GM12878 (cell line): ENCODE results near the gene FUT8. TPM values are rescaled to one million over a fixed set of nuclear protein-coding genes. Genes with fewer than 3 reads are reported as not detected.

ENCODE experiments used
- ATAC-seq: fragments of 200-7000 bp; cut with Tn5 transposase; 3 replicates; pipeline ENCODE4 v1.9.1; 2020; ENCODE audit warnings: mild to moderate bottlenecking, moderate library complexity
- BruUV-seq: library from RNA; stranded (reverse); fragments of 400-500 nt; replicated peaks from 2 replicates; lab custom pipeline; 2021; lab: Mats Ljungman, UMichigan
- CTCF ChIA-PET: fragments of 300-600 bp; sonication (Branson Sonifier 250); formaldehyde crosslinking; extraction: SDS; loops from one replicate; lab custom pipeline; 2021; ENCODE audit warnings: inconsistent platforms; lab: Yijun Ruan, JAX
- POLR2A ChIA-PET: fragments of 350-600 bp; formaldehyde crosslinking; extraction: SDS; loops from one replicate; lab custom pipeline; 2021; ENCODE audit warnings: inconsistent platforms; lab: Charles Lee
- RAD21 ChIA-PET: fragments of 300-600 bp; sonication (Branson Sonifier 250); formaldehyde crosslinking; loops from one replicate; lab custom pipeline; 2023; ENCODE audit warnings: antibody characterized with exemption; ENCODE audit not compliant: unreplicated experiment; lab: Charles Lee
- SMC1A ChIA-PET: fragments of 300-600 bp; sonication (Branson Sonifier 250); formaldehyde crosslinking; loops from one replicate; lab custom pipeline; 2023; ENCODE audit not compliant: unreplicated experiment, uncharacterized antibody; lab: Charles Lee
- DNase-seq: peaks from one replicate; pipeline ENCODE4 v3.0.0-alpha.2; 2011; ENCODE audit warnings: low read depth, low spot score
- FAIRE-seq: peaks from 3 replicates; lab custom pipeline; 2011; peaks lifted over from hg19 to GRCh38; lab: Jason Lieb, UNC
- H2AFZ ChIP-seq: 2 replicates; pipeline ENCODE4 v1.6.0; 2011; ENCODE audit warnings: low read depth, low read length, control low read depth; ENCODE audit not compliant: control insufficient read depth
- H3K27ac ChIP-seq: 2 replicates; pipeline ENCODE4 v1.5.1; 2011; ENCODE audit warnings: control low read depth; ENCODE audit not compliant: control insufficient read depth, insufficient read depth
- H3K27me3 ChIP-seq, 2 experiments: replicated peaks in 1 of 2; 2 replicates each; pipeline versions ENCODE4 v1.6.0 to v1.6.1; 2011; ENCODE audit warnings: low read length in 1 of 2; ENCODE audit not compliant: control insufficient read depth in 2 of 2, insufficient read depth in 2 of 2
- H3K36me3 ChIP-seq, 2 experiments: 2 replicates each; pipeline ENCODE4 v1.5.1; 2011; ENCODE audit warnings: low read length in 1 of 2; ENCODE audit not compliant: control insufficient read depth in 2 of 2, insufficient read depth in 2 of 2
- H3K4me1 ChIP-seq: 2 replicates; pipeline ENCODE4 v1.6.1; 2011; ENCODE audit warnings: mild to moderate bottlenecking, low read length, moderate library complexity, mixed read lengths; ENCODE audit not compliant: control insufficient read depth, insufficient read depth
- H3K4me2 ChIP-seq: 2 replicates; pipeline ENCODE4 v1.6.0; 2011; ENCODE audit warnings: control low read depth; ENCODE audit not compliant: control insufficient read depth, insufficient read depth
- H3K4me3 ChIP-seq: fragments of 200-600 bp; sonication (generic); 2 replicates; pipeline ENCODE4 v1.5.1; 2016
- H3K79me2 ChIP-seq: 2 replicates; pipeline ENCODE4 v1.6.0; 2011; ENCODE audit warnings: low read length; ENCODE audit not compliant: control insufficient read depth, insufficient read depth
- H3K9ac ChIP-seq: 2 replicates; pipeline ENCODE4 v1.8.0; 2011; ENCODE audit warnings: low read length, control low read depth, mixed read lengths; ENCODE audit not compliant: control insufficient read depth, insufficient read depth
- H3K9me3 ChIP-seq: replicated peaks from 3 replicates; pipeline ENCODE4 v1.5.1; 2011; ENCODE audit warnings: mild to moderate bottlenecking, low read length; ENCODE audit not compliant: control insufficient read depth, insufficient read depth
- H4K20me1 ChIP-seq: 2 replicates; pipeline ENCODE4 v1.6.0; 2011; ENCODE audit not compliant: control insufficient read depth, insufficient read depth
- BCL11A ChIP-seq: IDR thresholded peaks from 2 replicates; pipeline ENCODE4 v1.6.1; 2011; ENCODE audit warnings: low read depth, low read length
- CBFB ChIP-seq: IDR thresholded peaks from 2 replicates; pipeline ENCODE4 v1.6.1; 2016; ENCODE audit warnings: antibody characterized with exemption, low read depth
- EGR1 ChIP-seq, 2 experiments: IDR thresholded peaks; 1 replicate in 1 of 2; 2 replicates in 1 of 2; pipeline ENCODE4 v1.6.1; 2011 to 2012; ENCODE audit warnings: low read depth in 2 of 2, low read length in 2 of 2, borderline replicate concordance in 1 of 2, mild to moderate bottlenecking in 1 of 2, moderate library complexity in 1 of 2
- FOXM1 ChIP-seq: IDR thresholded peaks from 2 replicates; pipeline ENCODE4 v1.6.1; 2012; ENCODE audit warnings: low read depth, mild to moderate bottlenecking, inconsistent platforms, low read length, moderate library complexity
- KLF5 ChIP-seq: fragments of 450-650 bp; IDR thresholded peaks from 2 replicates; pipeline ENCODE4 v1.6.1; 2014; ENCODE audit warnings: mild to moderate bottlenecking; ENCODE audit not compliant: partially characterized antibody
- MXI1 ChIP-seq: fragments of 150-350 bp; IDR thresholded peaks from 2 replicates; pipeline ENCODE4 v1.6.1; 2011; ENCODE audit warnings: low read depth, mild to moderate bottlenecking, inconsistent platforms, low read length, improper control_type of control experiment
- RCOR1 ChIP-seq: conservative IDR thresholded peaks from 2 replicates; pipeline ENCODE4 v1.6.1; 2012; ENCODE audit warnings: low read depth, low read length, improper control_type of control experiment
- SIX5 ChIP-seq: IDR thresholded peaks from 2 replicates; pipeline ENCODE4 v1.6.1; 2011; ENCODE audit warnings: mild to moderate bottlenecking, low read depth, low read length, moderate library complexity; ENCODE audit not compliant: severe bottlenecking
- TARDBP ChIP-seq: IDR thresholded peaks from 2 replicates; pipeline ENCODE4 v1.6.1; 2016; ENCODE audit warnings: borderline replicate concordance
- in situ Hi-C: fragments of 300-500 bp; cut with MboI; formaldehyde crosslinking; loops from 9 replicates; pipeline ENCODE4 v1.14.3; 2018; ENCODE audit warnings: mixed read lengths
- intact Hi-C: fragments of 100-400 bp; cut with micrococcal nuclease; formaldehyde crosslinking; loops from one replicate; pipeline ENCODE4 v1.14.2; 2022; ENCODE audit not compliant: unreplicated experiment
- polyA plus RNA-seq, 11 experiments: library from polyadenylated mRNA; depleted of rRNA in 4 of 11; unstranded in 6 of 11; stranded (reverse) in 5 of 11; fragments of >200 nt; fragmentation: Nextera tagmentation in 4 of 11; fragmentation: Illumina TruSeq in 1 of 11; extraction: Ambion mirVana in 4 of 11; extraction: Trizol in 1 of 11; gene quantifications; 1 replicate in 1 of 11; 2 replicates in 10 of 11; pipeline versions ENCODE4 v1.2.1 to v1.2.3, GENCODE V29; 2011 to 2016; ENCODE audit warnings: inconsistent platforms in 2 of 11, missing spikeins in 2 of 11, low read depth in 1 of 11
- total RNA-seq, 4 experiments: library from RNA; depleted of rRNA in 3 of 4; stranded (reverse); fragments of >200 nt in 3 of 4; fragmentation: Illumina TruSeq in 1 of 4; extraction: Trizol in 1 of 4; gene quantifications; 2 replicates each; pipeline versions ENCODE4 v1.2.1 to v1.2.3, GENCODE V29; 2013 to 2021
- TF ChIP-seq, protein P1 (sequence below): fragments of 450-650 bp; IDR thresholded peaks from 2 replicates; pipeline ENCODE4 v1.6.1; 2018; ENCODE audit warnings: borderline replicate concordance, mild to moderate bottlenecking; ENCODE audit not compliant: partially characterized antibody

The FUT8 gene
- total and polyA plus RNA-seq, 10 of the 15 experiments (the other 5 are each of a cell fraction or from before 2014, with no cell fraction given) = 21.3 to 106 (median 66.3) TPM

DNA sequence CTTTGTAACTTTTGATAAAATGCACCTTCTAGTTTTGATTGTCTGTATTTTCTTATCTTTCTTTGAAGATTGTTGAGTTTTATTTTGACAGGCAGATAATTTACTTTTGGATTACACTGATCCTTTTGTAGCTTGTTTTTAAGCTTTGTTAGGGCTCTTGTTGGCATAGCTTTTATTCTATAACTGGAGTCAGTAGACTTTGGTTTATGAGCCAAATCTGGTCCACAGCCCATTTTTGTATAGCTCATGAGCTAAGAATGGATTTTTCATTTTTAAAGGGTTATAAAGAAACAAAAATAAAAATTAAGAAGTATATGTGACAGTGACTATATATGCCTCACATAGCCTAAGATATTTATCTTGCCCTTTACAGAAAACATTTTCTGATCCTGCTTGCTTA lies 142.3 kb downstream of the FUT8 start (continued):
- TF ChIP-seq FOXM1 = no peak
- TF ChIP-seq MXI1 = no peak
- TF ChIP-seq TARDBP = no peak

DNA sequence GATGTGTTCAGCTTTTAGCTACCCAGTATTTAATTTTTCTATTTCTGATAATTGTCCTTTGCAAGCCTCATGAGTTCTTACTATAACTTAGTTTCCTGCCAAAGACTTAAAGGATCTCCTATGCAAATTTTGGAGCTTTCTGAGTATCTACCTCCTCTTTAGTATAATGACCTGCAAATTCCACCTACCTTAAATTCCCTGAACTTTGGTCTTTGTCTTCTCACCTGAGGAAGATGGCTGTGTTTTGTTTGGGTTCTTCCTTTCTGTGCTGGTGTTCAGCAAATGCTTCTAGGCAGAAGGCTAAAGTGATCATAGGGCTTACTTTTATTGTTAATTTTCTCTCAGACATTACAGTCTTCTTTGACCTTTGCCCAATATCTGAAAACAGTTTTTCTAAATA lies 142.8 kb downstream of the FUT8 start:
- Histone ChIP-seq H4K20me1 (no peaks in the 10 kb centered on the region), H3K36me3 (no peaks in the 10 kb centered on the region), H2AFZ (no peak overlapping the region), H3K4me2 (no peak overlapping the region), H3K4me1 (no peaks in the 10 kb centered on the region), H3K4me3 (no peak overlapping the region), H3K9ac (no peak overlapping the region), H3K9me3 (no peaks in the 10 kb centered on the region; the same call in 2 of the 3 replicates), H3K27me3 (no peaks in the 10 kb centered on the region), H3K27ac (no peak overlapping the region), H3K79me2 (peaks cover 23% of the 10 kb centered on the region)
- intact Hi-C loops = no loop called here
- BruUV-seq = no TSS peak
- DNase-seq = no peak
- RAD21 ChIA-PET = interaction anchor here (1.3 to 1.4 kb wide), 2 partner anchors 140 to 269 kb away, joined by 3 to 6 read pairs; no protein-coding TSS in a partner anchor
- SMC1A ChIA-PET = interaction anchor here (1.0 to 2.4 kb wide), 6 partner anchors 8 to 93 kb away, joined by 3 to 10 read pairs (median 4); no protein-coding TSS in a partner anchor
- in situ Hi-C loops = no loop called here
- CTCF ChIA-PET = interaction anchor here (0.6 to 1.6 kb wide), 8 partner anchors 12 to 391 kb away, joined by 3 to 5 read pairs (median 3); no protein-coding TSS in a partner anchor
- POLR2A ChIA-PET = interaction anchor here (0.9 to 1.6 kb wide), 3 partner anchors 12 to 17 kb away, joined by 3 to 4 read pairs (median 4); no protein-coding TSS in a partner anchor
- FAIRE-seq = no peak
- TF ChIP-seq EGR1 (IDR thresholded peaks at IDR 0.05; ENCODE audit: borderline replicate concordance in 1 of 2, low read depth in 2 of 2, low read length in 2 of 2) = no peak
- no peak for TF ChIP-seq BCL11A
- TF ChIP-seq SIX5 = no peak
- TF ChIP-seq, protein P1, sequence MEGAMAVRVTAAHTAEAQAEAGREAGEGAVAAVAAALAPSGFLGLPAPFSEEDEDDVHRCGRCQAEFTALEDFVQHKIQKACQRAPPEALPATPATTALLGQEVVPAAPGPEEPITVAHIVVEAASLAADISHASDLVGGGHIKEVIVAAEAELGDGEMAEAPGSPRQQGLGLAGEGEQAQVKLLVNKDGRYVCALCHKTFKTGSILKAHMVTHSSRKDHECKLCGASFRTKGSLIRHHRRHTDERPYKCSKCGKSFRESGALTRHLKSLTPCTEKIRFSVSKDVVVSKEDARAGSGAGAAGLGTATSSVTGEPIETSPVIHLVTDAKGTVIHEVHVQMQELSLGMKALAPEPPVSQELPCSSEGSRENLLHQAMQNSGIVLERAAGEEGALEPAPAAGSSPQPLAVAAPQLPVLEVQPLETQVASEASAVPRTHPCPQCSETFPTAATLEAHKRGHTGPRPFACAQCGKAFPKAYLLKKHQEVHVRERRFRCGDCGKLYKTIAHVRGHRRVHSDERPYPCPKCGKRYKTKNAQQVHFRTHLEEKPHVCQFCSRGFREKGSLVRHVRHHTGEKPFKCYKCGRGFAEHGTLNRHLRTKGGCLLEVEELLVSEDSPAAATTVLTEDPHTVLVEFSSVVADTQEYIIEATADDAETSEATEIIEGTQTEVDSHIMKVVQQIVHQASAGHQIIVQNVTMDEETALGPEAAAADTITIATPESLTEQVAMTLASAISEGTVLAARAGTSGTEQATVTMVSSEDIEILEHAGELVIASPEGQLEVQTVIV = no peak
- TF ChIP-seq KLF5 = no peak
- no peak for TF ChIP-seq CBFB
- no peak for TF ChIP-seq RCOR1
- ATAC-seq = no peak
